Common myeloid progenitor, CD34-positive (primary cell): ENCODE data around the gene EPS8.

Experiments
- CTCF ChIA-PET: fragments of 350-600 bp; sonication (Branson Sonifier 250); formaldehyde crosslinking; loops from one replicate; lab custom pipeline; 2021; ENCODE audit warnings: antibody characterized with exemption; lab: Charles Lee
- POLR2A ChIA-PET: fragments of 350-600 bp; sonication (Branson Sonifier 250); formaldehyde crosslinking; loops from one replicate; lab custom pipeline; 2021; ENCODE audit warnings: antibody characterized with exemption; lab: Charles Lee
- DNase-seq, 3 donors: peaks; one replicate each; pipeline versions ENCODE4 v3.0.0 to v3.0.0-alpha.2; 2013
- H3K27ac ChIP-seq, 2 experiments: 1 replicate in 1 of 2; 2 replicates in 1 of 2; pipeline ENCODE4 v1.7.0; 2013; ENCODE audit warnings: inconsistent platforms in 2 of 2, low read length in 2 of 2, mild to moderate bottlenecking in 2 of 2, low read depth in 1 of 2, moderate library complexity in 1 of 2; ENCODE audit not compliant: severe bottlenecking in 2 of 2, insufficient read depth in 1 of 2, poor library complexity in 1 of 2
- H3K27me3 ChIP-seq, 5 experiments: replicated peaks in 2 of 5; 1 replicate in 3 of 5; 2 replicates in 2 of 5; pipeline versions ENCODE4 v1.6.1 to v1.7.0; 2013; ENCODE audit warnings: low read length in 4 of 5, mild to moderate bottlenecking in 2 of 5, moderate library complexity in 2 of 5, inconsistent platforms in 1 of 5; ENCODE audit not compliant: insufficient read depth in 5 of 5, control insufficient read depth in 4 of 5
- H3K36me3 ChIP-seq, 4 experiments: 1 replicate in 2 of 4; 2 replicates in 2 of 4; pipeline versions ENCODE4 v1.6.1 to v1.7.0; 2013; ENCODE audit warnings: low read length in 3 of 4, control low read depth in 1 of 4, mild to moderate bottlenecking in 1 of 4; ENCODE audit not compliant: control insufficient read depth in 4 of 4, insufficient read depth in 4 of 4
- H3K4me1 ChIP-seq, 4 experiments: 1 replicate in 3 of 4; 2 replicates in 1 of 4; pipeline versions ENCODE4 v1.6.1 to v1.7.1; 2013; ENCODE audit warnings: low read length in 3 of 4, mild to moderate bottlenecking in 3 of 4, control low read depth in 1 of 4, inconsistent platforms in 1 of 4, moderate library complexity in 1 of 4; ENCODE audit not compliant: control insufficient read depth in 4 of 4, insufficient read depth in 4 of 4; ENCODE audit errors: control extremely low read depth in 1 of 4
- H3K4me3 ChIP-seq, 7 experiments: 1 replicate in 4 of 7; 2 replicates in 3 of 7; pipeline versions ENCODE4 v1.5.1 to v1.7.0; 2013; ENCODE audit warnings: mild to moderate bottlenecking in 7 of 7, low read length in 6 of 7, moderate library complexity in 6 of 7, inconsistent platforms in 2 of 7, low read depth in 2 of 7, control low read depth in 1 of 7; ENCODE audit not compliant: insufficient read depth in 4 of 7, control insufficient read depth in 1 of 7; ENCODE audit errors: extremely low read depth in 1 of 7
- H3K9me3 ChIP-seq, 5 experiments: 1 replicate in 4 of 5; 2 replicates in 1 of 5; pipeline versions ENCODE4 v1.6.1 to v1.7.1; 2013; ENCODE audit warnings: low read length in 4 of 5, mild to moderate bottlenecking in 2 of 5, inconsistent platforms in 1 of 5, low read depth in 1 of 5, moderate library complexity in 1 of 5; ENCODE audit not compliant: control insufficient read depth in 4 of 5, insufficient read depth in 2 of 5; ENCODE audit errors: control extremely low read depth in 1 of 5
- WGBS: methylation state at CpG from one replicate; pipeline ENCODE4 v1.1.5; 2013; ENCODE audit not compliant: insufficient coverage; 5-methylcytosine and 5-hydroxymethylcytosine counted together

Gene EPS8

DNA sequence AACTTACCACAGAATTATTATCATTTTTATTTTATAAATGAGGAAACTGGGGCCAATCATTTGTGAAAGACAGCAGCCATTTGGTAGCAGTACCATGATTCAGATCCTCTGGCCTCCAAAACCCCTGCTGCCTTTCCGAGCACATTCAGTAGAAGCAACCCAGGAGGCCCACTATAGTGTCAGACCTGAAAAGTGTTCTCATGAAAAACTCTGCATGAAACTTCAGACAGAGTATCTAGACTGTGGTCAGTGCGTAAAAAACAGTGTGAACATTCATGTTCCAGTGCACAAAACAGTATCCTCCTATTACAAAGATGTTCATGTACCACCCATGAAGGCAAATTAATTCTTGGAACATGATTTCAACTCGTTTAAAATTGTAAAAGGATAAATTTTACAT is 112.0 kb downstream of the EPS8 start:
- H3K27ac ChIP-seq = no peak overlapping the region
- POLR2A ChIA-PET = no interaction called here
- H3K36me3 ChIP-seq = no peaks in the 10 kb centered on the region
- no peak overlapping the region for H3K4me3 ChIP-seq
- H3K9me3 ChIP-seq = no peaks in the 10 kb centered on the region
- CTCF ChIA-PET = no interaction called here
- no peaks in the 10 kb centered on the region for H3K27me3 ChIP-seq
- no peaks in the 10 kb centered on the region for H3K4me1 ChIP-seq
- DNase-seq = no peak
- WGBS = 100% methylated on average over 1 of the region's 3 CpGs

DNA sequence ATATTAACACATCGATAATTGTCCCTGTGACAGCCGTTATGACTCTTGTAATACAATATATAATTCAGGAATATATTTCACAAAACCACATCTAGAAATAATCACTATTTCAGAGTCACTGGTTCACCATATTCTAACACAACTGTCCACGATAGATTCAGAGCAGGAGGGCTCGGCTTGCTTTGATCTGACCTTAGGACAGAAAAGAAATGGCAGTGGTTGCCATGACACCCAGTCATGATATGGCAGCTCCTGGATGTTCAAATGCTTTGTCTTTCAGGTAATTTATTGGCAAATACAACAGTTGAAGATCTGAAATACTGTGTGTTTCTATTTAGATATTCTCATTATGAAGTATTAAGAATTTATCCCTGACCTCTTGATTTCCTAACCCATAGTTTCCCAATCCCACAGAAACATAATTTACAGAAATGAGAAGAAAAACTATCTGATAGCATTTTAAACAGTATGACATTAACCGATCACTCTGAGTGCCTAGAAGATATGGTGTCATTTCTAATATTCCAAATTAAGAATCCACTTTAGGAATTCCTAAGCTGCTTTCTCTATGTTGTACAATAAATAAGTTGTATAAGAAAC is 116.4 kb downstream of the EPS8 start:
- Histone ChIP-seq H3K36me3 (no peaks in the 10 kb centered on the region), H3K9me3 (no peaks in the 10 kb centered on the region), H3K27ac (no peak overlapping the region), H3K27me3 (no peaks in the 10 kb centered on the region), H3K4me3 (no peak overlapping the region), H3K4me1 (no peaks in the 10 kb centered on the region)
- ChIA-PET POLR2A (no interaction called here), CTCF (no interaction called here)
- no peak for DNase-seq
- WGBS = 94% methylated on average over 2 of the region's 5 CpGs

DNA sequence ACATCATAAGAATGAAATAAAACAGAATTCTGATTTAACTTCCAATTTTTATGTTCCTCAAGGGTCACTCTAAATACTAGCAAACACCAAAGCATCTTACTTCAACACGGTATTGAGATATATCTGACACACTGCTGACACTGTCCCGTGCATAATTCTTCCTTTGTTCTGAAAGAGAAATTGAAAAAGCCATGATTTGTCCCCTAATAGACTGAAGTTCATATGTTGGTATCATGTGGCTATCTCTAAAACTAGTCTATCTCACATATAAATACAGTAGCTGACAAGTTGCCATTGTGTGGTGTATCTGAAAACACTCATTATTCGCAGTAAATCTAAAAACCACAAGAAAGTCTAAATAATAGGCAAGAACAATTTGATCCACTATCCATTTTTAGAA is 118.4 kb downstream of the EPS8 start:
- ChIA-PET CTCF (no interaction called here), POLR2A (no interaction called here)
- Histone ChIP-seq H3K27me3 (no peaks in the 10 kb centered on the region), H3K4me1 (no peaks in the 10 kb centered on the region), H3K4me3 (no peak overlapping the region), H3K36me3 (no peaks in the 10 kb centered on the region), H3K9me3 (no peaks in the 10 kb centered on the region), H3K27ac (no peak overlapping the region)
- no peak for DNase-seq
- no CpG with 5 or more reads among the region's 3 CpGs for WGBS

DNA sequence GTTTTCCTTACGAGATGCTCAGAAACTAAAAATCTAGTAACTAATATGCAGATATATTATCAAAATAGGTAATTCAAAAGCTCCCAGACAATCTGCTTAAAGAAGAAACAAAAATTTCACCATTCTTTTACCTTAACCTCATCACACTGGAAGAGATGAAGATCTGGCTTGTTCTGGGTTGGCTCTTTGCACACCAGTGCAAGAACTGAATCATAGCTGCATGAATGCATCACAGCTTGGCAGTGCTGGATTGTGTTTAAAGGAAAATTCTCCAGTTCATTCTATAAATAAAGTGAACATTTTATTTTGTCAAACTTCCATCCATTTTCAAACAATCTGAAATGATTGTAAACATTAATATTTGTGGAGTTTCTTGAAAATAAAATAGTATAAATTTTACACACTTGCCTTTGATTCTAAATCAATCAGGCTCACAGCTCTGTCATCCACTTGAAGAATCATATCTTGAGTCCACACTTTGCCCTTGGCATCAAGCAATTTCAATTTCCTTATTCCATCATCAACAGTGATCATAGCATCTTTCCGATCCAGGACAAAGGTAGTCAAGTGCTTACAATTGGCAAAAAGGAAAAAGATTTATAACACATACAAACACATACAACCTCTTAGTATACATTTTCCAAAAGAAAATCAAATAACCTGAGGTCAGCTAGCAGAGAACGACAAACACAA is 119.8 kb downstream of the EPS8 start:
- CTCF ChIA-PET = no interaction called here
- 100% methylated on average over 1 of the region's 3 CpGs for WGBS
- Histone ChIP-seq H3K4me1 (no peaks in the 10 kb centered on the region), H3K36me3 (no peaks in the 10 kb centered on the region), H3K27me3 (no peaks in the 10 kb centered on the region), H3K4me3 (no peak overlapping the region), H3K9me3 (no peaks in the 10 kb centered on the region), H3K27ac (no peak overlapping the region)
- DNase-seq = no peak
- POLR2A ChIA-PET = no interaction called here

DNA sequence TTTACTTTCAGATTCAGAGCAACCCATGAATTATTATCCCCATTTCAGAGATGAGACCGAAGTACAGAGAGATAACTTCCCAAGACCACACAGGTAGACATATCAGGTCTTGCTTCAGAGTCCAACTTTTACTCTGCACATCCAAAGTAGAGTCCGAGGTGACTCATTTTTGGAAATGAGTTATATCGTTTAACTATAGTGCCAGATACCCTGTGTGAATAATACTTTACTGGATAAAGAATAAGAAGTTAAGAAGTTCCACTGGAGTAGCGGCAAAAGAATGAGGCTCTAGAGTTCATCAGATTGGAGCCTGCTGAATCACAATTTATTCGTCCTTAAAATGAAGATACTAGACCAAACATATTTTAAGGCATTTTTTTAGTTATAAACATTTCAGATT is 124.7 kb downstream of the EPS8 start:
- no peak for DNase-seq
- CTCF ChIA-PET = no interaction called here
- 100% methylated on average over 3 of the region's 5 CpGs for WGBS

DNA sequence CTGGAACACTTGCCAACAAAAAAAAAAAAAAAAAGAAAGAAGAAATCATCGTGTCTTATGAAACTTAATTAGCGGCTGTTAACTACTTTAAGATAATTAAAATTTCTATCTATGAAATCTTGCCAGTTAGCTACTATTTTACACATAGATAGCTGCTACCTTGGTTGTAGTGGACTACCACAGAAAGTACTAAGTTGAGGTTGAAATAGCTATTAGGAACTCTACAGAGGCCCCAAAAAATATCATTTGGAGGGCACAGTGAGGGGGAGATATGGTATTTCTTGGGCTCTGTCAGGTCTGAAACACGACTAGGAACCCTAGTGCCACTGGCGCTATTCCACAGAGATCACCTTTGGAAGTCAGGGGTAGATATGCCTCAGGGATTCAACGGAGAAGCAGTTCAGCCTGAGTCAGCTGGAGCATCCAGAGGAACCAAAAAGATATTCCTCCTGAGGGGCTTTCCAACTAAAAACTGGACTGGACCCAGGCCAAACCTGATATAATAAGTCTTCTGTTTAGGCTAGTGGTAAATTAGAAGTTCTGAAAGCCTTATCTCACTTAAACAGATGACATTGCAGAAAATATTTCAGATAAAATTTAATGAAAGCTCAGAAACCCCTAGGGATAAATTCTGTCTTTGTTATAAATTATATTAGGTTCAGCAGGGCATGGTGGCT is 126.1 kb downstream of the EPS8 start:
- CTCF ChIA-PET = interaction anchor here (0.8 to 1.2 kb wide), 2 partner anchors 11 kb away, joined by 3 read pairs; no protein-coding TSS in a partner anchor
- H3K9me3 ChIP-seq = no peaks in the 10 kb centered on the region
- no peaks in the 10 kb centered on the region for H3K4me1 ChIP-seq
- WGBS = 86% methylated on average over 3 of the region's 5 CpGs
- no peak overlapping the region for H3K27ac ChIP-seq
- POLR2A ChIA-PET = no interaction called here
- no peaks in the 10 kb centered on the region for H3K36me3 ChIP-seq
- peak; percentile 2 to 36 (median 26) for DNase-seq
- no peak overlapping the region for H3K4me3 ChIP-seq
- H3K27me3 ChIP-seq = no peaks in the 10 kb centered on the region

More for the DNA sequence above, 124.7 kb downstream of the EPS8 start:
- Histone ChIP-seq H3K4me1 (no peaks in the 10 kb centered on the region), H3K9me3 (no peaks in the 10 kb centered on the region), H3K27ac (no peak overlapping the region), H3K27me3 (no peaks in the 10 kb centered on the region), H3K36me3 (no peaks in the 10 kb centered on the region), H3K4me3 (no peak overlapping the region)
- POLR2A ChIA-PET = no interaction called here
